DMS53 (cell line): Measurements from ENCODE around the gene TRIM74.
A peak's percentile ranks its signal among the peaks of the same experiment; 100 is the strongest.
"Not testable (repeated sequence)": the region's sequence is repeated elsewhere in the genome, so short reads cannot be mapped to it uniquely, and the experiment has no call there.

Experiments used
- DNase-seq: peaks from one replicate; lab custom pipeline; 2025; lab: John Stamatoyannopoulos, UW

TRIM74 gene

GRCh38 chr7:72954563-72955198 is 14.6 kb downstream of the TRIM74 start:
- DNase-seq, result not testable (repeated sequence)

GRCh38 chr7:72953901-72954562 is 15.2 kb downstream of the TRIM74 start:
- not testable (repeated sequence) for DNase-seq

DNA sequence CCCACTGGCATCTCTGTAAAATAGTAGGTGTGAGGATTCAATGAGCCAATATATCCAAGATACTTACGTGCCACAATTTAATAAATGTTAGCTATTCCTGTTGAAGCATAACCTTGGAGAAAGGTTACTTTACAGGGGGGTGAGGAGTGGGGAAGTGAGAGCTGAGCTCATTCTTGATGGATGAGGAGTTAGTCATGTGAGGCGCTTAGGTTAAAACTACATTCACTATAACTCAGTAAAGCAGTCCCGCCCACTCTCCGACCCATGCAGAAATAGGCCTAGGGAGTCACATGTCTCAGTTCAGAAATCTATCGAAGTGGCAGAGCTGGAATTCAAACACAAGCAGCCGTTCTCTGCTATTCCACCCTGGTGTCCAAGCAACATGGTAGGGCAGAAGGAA is 18.8 kb downstream of the TRIM74 start:
- DNase-seq, result not testable (repeated sequence)

- not testable (repeated sequence) for DNase-seq
Measured at GRCh38 chr7:72949686-72950085, 19.6 kb downstream of the TRIM74 start.

DNA sequence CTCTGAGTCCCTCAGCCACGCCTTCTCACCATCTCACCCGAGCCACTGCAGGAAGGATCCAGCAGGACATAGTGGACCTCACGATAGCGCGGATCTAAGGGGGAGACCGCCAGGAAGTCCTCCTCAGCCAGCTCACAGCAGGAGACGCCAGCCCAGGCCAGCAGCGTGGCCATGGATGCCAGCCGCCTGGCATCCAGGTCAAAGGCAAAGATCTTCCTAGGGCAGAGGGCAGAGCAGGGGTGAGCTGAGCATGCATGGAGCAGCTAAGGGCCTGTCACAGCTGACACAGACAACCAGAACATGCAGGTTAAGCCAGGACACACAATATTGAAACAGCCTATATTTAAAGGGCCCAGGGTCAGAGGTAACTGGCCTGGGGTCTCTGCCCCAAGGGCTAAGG is 20.0 kb downstream of the TRIM74 start:
- not testable (repeated sequence) for DNase-seq

DNA sequence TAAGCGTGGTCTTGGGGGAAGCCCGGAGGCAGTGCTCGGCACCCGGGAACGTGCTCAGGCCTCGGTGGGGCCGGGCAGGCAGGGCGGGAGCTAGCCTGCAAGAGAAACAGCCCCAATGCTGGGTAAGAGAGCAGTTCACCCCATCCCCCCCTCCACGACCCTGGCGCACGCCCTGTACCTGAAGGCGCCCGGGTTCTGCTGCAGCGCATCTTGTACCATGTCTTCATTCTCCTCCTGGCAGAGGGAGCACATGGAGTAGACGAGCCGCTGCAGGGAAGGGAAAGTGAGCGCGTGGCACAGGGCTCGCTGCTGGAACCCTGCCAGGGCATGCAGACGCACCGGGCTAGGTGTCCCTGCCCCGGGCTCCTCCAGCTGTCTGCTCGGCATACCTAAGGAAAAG is 20.6 kb downstream of the TRIM74 start:
- not testable (repeated sequence) for DNase-seq

DNA sequence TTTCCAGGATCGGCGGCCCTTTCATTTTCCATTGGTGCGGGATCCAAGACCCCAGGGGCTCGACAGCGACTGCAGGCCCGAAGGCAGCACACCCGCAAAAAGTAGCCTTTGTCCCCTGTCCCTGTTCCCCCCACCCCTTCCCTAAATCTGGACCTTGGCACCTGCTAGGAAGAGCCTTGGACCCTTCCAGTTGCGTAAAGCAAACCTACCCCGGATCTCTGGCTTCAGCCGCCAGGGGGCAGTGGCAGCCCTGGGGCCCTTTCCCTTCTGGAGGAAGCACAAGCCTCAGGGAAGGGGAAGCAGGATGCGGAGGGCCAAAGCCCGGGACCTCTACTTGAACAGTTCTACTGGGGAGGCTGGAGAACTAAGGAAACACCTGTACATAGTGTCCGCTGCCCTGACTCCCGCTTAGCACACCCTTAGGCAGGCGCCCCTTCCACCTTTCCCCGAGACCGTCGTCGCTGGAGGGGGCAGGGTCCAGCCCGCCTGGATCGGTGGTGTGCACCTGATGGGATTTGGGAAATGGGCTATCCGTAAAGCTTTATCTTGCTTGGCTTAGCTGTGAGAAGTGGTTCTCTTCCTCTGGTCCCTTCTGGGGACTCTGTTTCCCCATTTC is 23.0 kb downstream of the TRIM74 start:
- DNase-seq, result peak; percentile 43

DNA sequence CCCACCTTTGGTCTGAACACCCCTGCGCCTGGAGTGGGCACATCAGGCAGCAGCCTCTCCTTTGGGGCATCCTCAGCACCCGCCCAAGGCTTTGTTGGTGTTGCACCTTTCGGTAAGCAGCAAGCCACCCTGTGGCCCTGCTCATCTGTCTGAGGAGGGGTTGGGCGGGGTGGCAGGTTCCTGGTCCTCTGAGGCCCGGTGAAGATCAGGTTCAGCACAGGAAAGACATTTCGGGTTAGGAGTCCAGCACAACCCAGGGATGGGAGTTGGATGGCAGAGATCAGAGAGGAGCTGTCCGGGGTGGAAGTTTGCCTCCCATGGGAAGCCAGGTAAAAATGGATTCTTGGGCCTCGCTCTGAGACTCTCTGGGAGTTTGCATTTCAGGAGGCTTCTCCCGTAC is 23.7 kb downstream of the TRIM74 start:
- not testable (repeated sequence) for DNase-seq

- DNase-seq, result not testable (repeated sequence)
Measured at GRCh38 chr7:72944937-72945336, 24.3 kb downstream of the TRIM74 start.

DNA sequence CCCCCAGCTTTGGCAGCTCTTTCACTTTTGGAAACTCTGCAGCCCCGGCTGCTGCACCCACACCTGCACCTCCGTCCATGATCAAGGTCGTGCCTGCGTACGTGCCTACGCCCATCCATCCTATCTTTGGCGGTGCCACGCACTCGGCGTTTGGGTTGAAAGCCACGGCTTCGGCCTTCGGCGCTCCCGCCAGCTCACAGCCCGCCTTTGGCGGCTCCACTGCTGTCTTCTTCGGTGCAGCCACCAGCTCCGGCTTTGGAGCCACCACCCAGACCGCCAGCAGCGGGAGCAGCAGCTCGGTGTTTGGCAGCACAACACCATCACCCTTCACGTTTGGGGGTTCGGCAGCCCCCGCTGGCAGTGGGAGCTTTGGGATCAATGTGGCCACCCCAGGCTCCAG is 26.3 kb downstream of the TRIM74 start:
- not testable (repeated sequence) for DNase-seq

DNA sequence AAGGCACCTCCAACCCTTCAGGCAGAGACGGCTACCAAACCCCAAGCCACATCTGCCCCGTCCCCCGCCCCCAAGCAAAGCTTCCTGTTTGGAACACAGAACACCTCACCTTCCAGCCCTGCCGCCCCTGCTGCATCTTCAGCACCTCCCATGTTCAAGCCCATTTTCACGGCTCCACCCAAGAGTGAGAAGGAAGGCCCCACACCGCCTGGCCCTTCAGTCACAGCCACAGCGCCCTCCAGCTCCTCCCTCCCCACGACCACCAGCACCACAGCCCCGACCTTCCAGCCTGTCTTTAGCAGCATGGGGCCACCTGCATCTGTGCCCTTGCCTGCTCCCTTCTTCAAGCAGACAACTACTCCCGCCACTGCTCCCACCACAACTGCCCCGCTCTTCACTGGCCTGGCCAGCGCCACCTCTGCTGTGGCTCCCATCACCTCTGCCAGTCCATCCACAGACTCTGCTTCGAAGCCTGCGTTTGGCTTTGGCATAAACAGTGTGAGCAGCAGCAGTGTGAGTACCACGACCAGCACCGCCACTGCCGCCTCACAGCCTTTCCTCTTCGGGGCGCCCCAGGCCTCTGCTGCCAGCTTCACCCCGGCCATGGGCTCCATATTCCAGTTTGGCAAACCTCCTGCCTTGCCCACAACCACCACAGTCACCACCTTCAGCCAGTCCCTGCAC is 27.1 kb downstream of the TRIM74 start:
- not testable (repeated sequence) for DNase-seq

- peak; percentile 12 for DNase-seq
Measured at GRCh38 chr7:72928216-72928615, 41.0 kb downstream of the TRIM74 start.

GRCh38 chr7:72927791-72928190 is 41.5 kb downstream of the TRIM74 start:
- not testable (repeated sequence) for DNase-seq

DNA sequence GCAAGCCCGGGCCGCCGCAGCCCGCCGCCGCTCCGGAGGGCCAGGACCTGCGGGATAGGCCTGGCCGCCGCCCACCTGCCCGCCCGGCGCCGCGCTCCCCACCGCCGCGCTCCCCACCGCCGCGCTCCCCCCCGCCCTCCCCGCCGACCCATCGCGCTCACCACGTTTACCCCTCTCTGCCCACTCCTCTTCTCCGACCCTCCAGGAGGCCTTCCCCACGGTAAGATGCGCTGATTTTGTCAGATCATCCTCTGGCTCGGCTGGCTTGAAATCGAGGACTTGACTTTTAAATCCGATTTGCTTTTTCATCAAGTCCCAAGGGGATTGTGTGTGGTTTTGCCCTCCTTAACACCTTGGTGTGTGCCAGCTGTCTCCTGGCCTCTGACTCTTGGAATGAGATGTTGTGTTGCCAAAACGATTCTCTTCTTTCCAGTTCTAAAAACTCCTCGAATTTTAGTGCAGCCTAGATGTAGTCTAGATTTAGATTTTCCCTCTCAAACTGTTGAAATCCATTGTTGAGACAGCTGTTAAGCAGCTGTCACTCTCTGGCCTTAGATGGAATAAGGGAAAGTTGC is 43.6 kb downstream of the TRIM74 start:
- peak; percentile 40 for DNase-seq

- DNase-seq, result peak; percentile 97
Measured at GRCh38 chr7:72924733-72925545, 44.3 kb downstream of the TRIM74 start, which contains the start of gene POM121. Gene POM121 (plus strand): TSS chr7:72925095. CDS start chr7:72925122, 27 bp downstream.

DNA sequence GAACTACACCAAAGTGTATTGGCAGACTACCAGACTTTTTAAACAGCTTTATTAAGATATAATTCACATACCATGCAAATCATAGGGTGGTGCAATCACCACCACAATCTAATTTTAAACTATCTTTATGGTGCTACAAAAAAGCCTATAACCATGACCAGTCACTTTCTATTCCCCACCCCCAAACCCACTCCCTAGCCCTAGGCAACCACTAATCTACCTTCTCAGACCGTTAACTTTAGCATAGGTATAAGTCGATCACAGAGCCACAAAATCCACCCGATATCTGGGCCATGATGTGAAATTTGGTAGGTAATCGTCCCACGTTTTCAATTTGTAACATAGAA is 44.9 kb downstream of the TRIM74 start:
- no peak for DNase-seq

DNA sequence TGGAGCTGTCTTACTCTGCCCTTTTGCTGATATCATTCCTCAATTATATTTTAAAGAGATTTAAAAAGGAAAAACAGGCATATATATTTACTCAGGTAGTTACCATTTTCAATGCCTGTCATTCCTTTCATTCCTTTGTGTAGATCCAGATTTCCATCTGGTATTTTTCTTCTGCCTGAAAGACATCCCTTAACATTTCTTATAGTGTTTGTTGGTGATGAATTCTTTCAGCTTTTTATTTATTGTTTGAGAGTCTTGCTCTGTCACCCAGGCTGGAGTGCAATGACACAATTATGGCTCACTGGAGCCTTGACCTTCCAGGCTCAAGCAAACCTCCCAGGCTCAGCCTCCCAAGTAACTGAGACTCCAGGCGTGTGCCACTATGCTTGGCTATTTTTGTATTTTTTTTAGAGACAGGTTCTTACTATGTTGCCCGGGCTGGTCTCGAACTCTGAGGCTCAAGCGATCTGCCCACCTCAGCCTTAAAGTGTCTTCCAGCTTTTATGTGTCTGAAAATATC is 50.0 kb downstream of the TRIM74 start:
- no peak for DNase-seq

DNA sequence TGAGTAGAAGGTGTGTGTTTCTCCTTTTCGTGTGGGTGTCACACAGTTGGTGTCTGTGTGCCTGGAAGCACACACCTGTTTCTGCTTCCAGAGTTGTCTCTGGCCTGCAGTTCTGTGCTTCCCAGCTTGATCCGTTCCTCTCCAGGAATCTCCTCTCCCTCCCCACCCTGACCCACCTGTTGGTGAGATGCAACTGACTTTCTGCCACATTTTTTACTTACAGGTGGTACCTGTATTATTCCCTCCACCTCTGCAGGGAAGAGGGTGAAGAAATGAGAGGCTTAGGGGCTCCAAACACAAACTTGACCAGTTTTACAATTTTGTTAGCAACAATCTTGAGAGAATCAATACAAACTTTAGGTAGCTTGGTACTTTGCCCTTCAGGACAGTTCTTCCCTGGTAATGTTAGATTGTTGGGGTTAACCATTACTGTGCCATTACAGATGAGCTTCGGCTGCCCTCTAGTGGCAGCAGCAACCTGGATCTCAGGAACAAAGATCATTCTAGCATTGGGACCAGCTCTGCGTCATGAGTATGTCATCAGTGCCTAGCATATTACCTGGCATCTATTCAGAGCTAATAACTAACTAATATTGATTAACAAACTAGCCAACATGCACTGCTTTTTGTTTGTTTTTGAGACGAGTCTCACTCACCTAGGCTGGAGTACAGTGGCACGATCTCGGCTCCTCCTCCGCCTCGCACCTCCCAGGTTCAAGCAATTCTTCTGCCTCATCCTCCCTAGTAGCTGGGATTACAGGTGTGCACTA is 54.3 kb downstream of the TRIM74 start:
- peak; percentile 76 for DNase-seq

DNA sequence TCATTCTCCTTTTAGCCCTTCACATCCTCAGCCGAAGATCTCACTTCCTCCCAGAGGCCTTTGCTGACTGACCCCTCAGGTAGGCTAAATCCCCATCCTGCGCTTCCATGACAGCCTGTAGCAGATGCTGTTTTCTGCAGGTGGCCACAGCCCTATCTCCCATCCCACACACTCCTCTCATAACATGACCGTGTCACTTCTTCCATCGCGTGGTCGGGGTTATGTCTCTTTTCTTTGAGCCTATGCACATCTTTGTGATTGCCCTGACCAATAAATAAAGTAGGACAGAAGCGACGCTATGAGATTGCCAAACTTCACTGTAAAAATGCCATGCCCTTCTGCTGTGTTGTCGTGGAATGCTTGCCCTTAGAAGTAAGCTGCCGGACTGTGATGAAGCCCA is 55.5 kb downstream of the TRIM74 start:
- DNase-seq, result not testable (repeated sequence)

GRCh38 chr7:72911395-72911794 is 57.9 kb downstream of the TRIM74 start:
- not testable (repeated sequence) for DNase-seq
